Natural killer cell (primary cell): ENCODE measurements around the gene TXLNA. TPM values are rescaled to one million over a fixed set of nuclear protein-coding genes. Genes with fewer than 3 reads are reported as not detected.

Experiments used
- ATAC-seq, 3 donors: fragments of 150-1000 bp in 2 of 3; fragments of 200-7000 bp in 1 of 3; cut with Tn5 transposase; 1 replicate in 1 of 3; 2 replicates in 2 of 3; pipeline ENCODE4 v1.10.0; 2021; ENCODE audit warnings: mild to moderate bottlenecking in 2 of 3, moderate library complexity in 2 of 3
- DNase-seq, 2 donors: peaks; one replicate each; pipeline versions ENCODE4 v3.0.0 to v3.0.0-alpha.2; 2013 to 2021; ENCODE audit warnings: mixed read lengths in 1 of 2
- H3K27ac ChIP-seq: one replicate; pipeline ENCODE4 v1.5.1; 2013; ENCODE audit warnings: mild to moderate bottlenecking, low read length
- H3K27me3 ChIP-seq: one replicate; pipeline ENCODE4 v1.6.1; 2013; ENCODE audit warnings: low read length; ENCODE audit not compliant: control insufficient read depth, insufficient read depth
- H3K36me3 ChIP-seq: one replicate; pipeline ENCODE4 v1.6.1; 2013; ENCODE audit warnings: low read length; ENCODE audit not compliant: control insufficient read depth, insufficient read depth
- H3K4me1 ChIP-seq: one replicate; pipeline ENCODE4 v1.6.1; 2013; ENCODE audit warnings: low read length; ENCODE audit not compliant: control insufficient read depth, insufficient read depth
- H3K4me3 ChIP-seq: one replicate; pipeline ENCODE4 v1.5.1; 2013; ENCODE audit warnings: low read length
- H3K9me3 ChIP-seq: one replicate; pipeline ENCODE4 v1.6.1; 2013; ENCODE audit warnings: low read length; ENCODE audit not compliant: control insufficient read depth, insufficient read depth
- H3K27ac Mint-ChIP-seq, 2 donors: one replicate each; pipeline ENCODE4 v1.8.0; 2022; ENCODE audit warnings: mild to moderate bottlenecking in 2 of 2, mixed read lengths in 2 of 2, moderate library complexity in 1 of 2
- H3K27me3 Mint-ChIP-seq, 2 donors: one replicate each; pipeline ENCODE4 v1.8.0; 2022; ENCODE audit warnings: low read depth in 2 of 2, mixed read lengths in 2 of 2
- H3K36me3 Mint-ChIP-seq: one replicate; pipeline ENCODE4 v1.8.0; 2022; ENCODE audit warnings: mixed read lengths
- H3K4me1 Mint-ChIP-seq, 2 donors: one replicate each; pipeline ENCODE4 v1.8.0; 2022; ENCODE audit warnings: mixed read lengths in 2 of 2
- H3K4me3 Mint-ChIP-seq: one replicate; pipeline ENCODE4 v1.8.0; 2022; ENCODE audit warnings: mild to moderate bottlenecking, moderate library complexity, mixed read lengths
- H3K9me3 Mint-ChIP-seq, 2 donors: one replicate each; pipeline ENCODE4 v1.8.0; 2022; ENCODE audit warnings: mixed read lengths in 2 of 2
- WGBS: methylation state at CpG from one replicate; pipeline ENCODE4 v1.1.7; 2013; ENCODE audit warnings: missing lambda C conversion rate; ENCODE audit not compliant: insufficient coverage; 5-methylcytosine and 5-hydroxymethylcytosine counted together
- intact Hi-C: fragments of 100-400 bp; cut with micrococcal nuclease; formaldehyde crosslinking; loops from one replicate; pipeline ENCODE4 v1.14.2; 2022
- total RNA-seq, 4 donors: library from RNA; stranded (reverse); fragments of 120-200 nt in 1 of 4; gene quantifications; one replicate each; pipeline versions ENCODE4 v1.2.3 to v1.2.4, GENCODE V29; 2013 to 2022
- TF ChIP-seq, protein P1 (sequence below): fragments of 200-600 bp; IDR thresholded peaks from one replicate; pipeline ENCODE4 v1.8.0; 2022; ENCODE audit warnings: antibody characterized with exemption

The TXLNA gene
- total RNA-seq, 3 donors from 2014 or later (not counting 1 experiment from before 2014, with no cell fraction given) = 26.0 to 36.0 (median 33.3) TPM

DNA sequence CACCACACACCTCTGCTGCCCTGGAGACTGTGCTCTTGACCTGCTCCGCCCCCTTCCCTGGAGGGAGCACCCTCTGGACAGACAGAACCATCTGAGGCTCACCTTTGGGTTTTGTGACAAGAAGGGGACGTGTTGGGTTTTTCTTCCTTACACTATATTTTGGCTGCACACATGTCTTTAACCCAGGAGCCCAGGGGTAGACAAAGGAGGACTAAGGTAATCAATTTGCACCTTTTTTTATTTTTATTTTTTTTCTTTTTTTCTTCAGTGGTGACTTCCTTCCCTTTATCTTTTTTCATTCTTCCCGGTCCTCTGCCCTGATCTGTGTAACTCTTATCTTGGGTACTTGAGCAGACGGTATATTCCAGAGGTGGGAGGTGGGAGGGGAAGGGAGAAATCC is 8.5 kb upstream of the TXLNA start:
- no peak overlapping the region for H3K27ac Mint-ChIP-seq
- no peak for DNase-seq
- 96% methylated on average over 3 of the region's 4 CpGs for WGBS
- no peaks in the 10 kb centered on the region for H3K4me1 ChIP-seq
- no peak for ATAC-seq
- peaks cover 0 to 5% of the 10 kb centered on the region in 2 donors for H3K4me1 Mint-ChIP-seq
- H3K36me3 ChIP-seq = peaks cover 54% of the 10 kb centered on the region
- H3K9me3 ChIP-seq = no peaks in the 10 kb centered on the region
- H3K27ac ChIP-seq = no peak overlapping the region
- intact Hi-C loops = no loop called here
- H3K27me3 Mint-ChIP-seq = no peaks in the 10 kb centered on the region
- no peaks in the 10 kb centered on the region for H3K9me3 Mint-ChIP-seq
- no peaks in the 10 kb centered on the region for H3K27me3 ChIP-seq
- no peak overlapping the region for H3K4me3 Mint-ChIP-seq
- H3K36me3 Mint-ChIP-seq = peaks cover 16% of the 10 kb centered on the region
- H3K4me3 ChIP-seq = no peak overlapping the region
- TF ChIP-seq, protein P1, sequence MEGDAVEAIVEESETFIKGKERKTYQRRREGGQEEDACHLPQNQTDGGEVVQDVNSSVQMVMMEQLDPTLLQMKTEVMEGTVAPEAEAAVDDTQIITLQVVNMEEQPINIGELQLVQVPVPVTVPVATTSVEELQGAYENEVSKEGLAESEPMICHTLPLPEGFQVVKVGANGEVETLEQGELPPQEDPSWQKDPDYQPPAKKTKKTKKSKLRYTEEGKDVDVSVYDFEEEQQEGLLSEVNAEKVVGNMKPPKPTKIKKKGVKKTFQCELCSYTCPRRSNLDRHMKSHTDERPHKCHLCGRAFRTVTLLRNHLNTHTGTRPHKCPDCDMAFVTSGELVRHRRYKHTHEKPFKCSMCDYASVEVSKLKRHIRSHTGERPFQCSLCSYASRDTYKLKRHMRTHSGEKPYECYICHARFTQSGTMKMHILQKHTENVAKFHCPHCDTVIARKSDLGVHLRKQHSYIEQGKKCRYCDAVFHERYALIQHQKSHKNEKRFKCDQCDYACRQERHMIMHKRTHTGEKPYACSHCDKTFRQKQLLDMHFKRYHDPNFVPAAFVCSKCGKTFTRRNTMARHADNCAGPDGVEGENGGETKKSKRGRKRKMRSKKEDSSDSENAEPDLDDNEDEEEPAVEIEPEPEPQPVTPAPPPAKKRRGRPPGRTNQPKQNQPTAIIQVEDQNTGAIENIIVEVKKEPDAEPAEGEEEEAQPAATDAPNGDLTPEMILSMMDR = no peak

GRCh38 chr1:32172621-32173245 is 6.7 kb upstream of the TXLNA start:
- peaks cover 0 to 5% of the 10 kb centered on the region in 2 donors for H3K4me1 Mint-ChIP-seq
- 90% methylated on average over 1 of the region's 1 CpG for WGBS
- DNase-seq (no peak), ATAC-seq (no peak)
- no peak overlapping the region for H3K27ac ChIP-seq
- H3K27ac Mint-ChIP-seq = no peak overlapping the region
- no peaks in the 10 kb centered on the region for H3K27me3 Mint-ChIP-seq
- no peak overlapping the region for H3K4me3 Mint-ChIP-seq
- H3K36me3 Mint-ChIP-seq = peaks cover 9% of the 10 kb centered on the region
- no peaks in the 10 kb centered on the region for H3K9me3 ChIP-seq
- peaks cover 43% of the 10 kb centered on the region for H3K36me3 ChIP-seq
- intact Hi-C loops = no loop called here
- H3K27me3 ChIP-seq = no peaks in the 10 kb centered on the region
- H3K9me3 Mint-ChIP-seq = no peaks in the 10 kb centered on the region
- TF ChIP-seq, protein P1 = no peak
- H3K4me1 ChIP-seq = no peaks in the 10 kb centered on the region
- no peak overlapping the region for H3K4me3 ChIP-seq

DNA sequence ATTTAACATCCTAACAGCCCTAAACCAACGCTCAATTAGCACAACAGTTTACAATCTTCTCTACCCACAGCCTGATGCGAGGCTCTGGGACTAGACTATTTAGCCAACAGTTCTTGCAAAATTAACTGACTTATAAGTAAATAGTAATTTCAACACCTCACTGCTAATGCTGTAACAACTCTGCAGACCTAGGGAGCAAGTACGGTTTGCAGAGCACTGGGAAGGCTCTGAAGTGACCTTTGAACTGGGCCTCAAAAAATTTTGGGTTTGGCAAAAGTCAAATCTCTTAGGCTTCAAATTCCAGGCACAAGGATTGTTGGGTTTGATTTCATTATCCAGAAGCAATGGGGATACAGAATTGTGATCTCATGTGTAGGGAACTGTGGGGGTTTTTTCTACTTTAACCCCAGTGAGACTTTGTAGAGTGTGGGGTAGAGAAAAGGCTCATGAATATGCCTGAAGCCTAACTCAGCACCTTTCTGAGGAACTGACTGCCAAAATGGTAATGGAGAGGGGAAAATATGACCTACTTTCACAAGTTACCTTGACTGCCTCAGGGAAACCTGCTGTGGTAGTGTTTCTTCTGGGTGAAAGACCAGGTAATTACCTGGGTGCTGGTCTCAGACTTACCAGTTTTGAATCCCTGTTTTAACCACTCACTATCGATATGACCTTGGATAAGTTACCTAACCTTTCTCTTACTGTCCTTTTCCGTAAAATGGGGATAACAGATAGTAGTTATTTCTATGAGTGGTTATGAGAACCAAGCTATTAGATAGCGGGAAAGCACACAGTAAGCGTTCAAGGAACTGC is 889 bp upstream of the TXLNA start:
- ATAC-seq = no peak
- Histone ChIP-seq H3K4me3 (no peak overlapping the region), H3K27me3 (no peaks in the 10 kb centered on the region)

More for the DNA sequence above, 889 bp upstream of the TXLNA start:
- peak overlapping the region; percentile 80 for H3K27ac ChIP-seq
- TF ChIP-seq, protein P1 = no peak
- peak overlapping the region; percentile 95 to 98 for H3K27ac Mint-ChIP-seq
- DNase-seq = no peak
- H3K36me3 ChIP-seq = peaks cover under 1% of the 10 kb centered on the region
- H3K9me3 Mint-ChIP-seq = no peaks in the 10 kb centered on the region
- H3K4me1 Mint-ChIP-seq = peaks cover 33 to 35% of the 10 kb centered on the region in 2 donors
- peaks cover 28% of the 10 kb centered on the region for H3K4me1 ChIP-seq
- no peaks in the 10 kb centered on the region for H3K9me3 ChIP-seq
- H3K27me3 Mint-ChIP-seq = no peaks in the 10 kb centered on the region
- 91% methylated on average over 5 of the region's 7 CpGs for WGBS
- H3K36me3 Mint-ChIP-seq = no peaks in the 10 kb centered on the region
- intact Hi-C loops = loop anchor here (1.0 to 5.0 kb wide), 3 partner anchors 23 to 71 kb away; partner anchors contain the start of genes EIF3I, KPNA6 and TMEM234
- peak overlapping the region; percentile 95 for H3K4me3 Mint-ChIP-seq
